Kidney tubule cell (primary cell): Measurements from ENCODE around the gene RPS6KA2.
"Not testable (repeated sequence)": the region's sequence is repeated elsewhere in the genome, so short reads cannot be mapped to it uniquely, and the experiment has no call there.

Source experiments
- DNase-seq: peaks from one replicate; pipeline ENCODE4 v3.0.0-alpha.2; 2018; ENCODE audit warnings: low spot score

The RPS6KA2 gene

GRCh38 chr6:166364456-166364855 lies 262.6 kb downstream of the RPS6KA2 start:
- no peak for DNase-seq

DNA sequence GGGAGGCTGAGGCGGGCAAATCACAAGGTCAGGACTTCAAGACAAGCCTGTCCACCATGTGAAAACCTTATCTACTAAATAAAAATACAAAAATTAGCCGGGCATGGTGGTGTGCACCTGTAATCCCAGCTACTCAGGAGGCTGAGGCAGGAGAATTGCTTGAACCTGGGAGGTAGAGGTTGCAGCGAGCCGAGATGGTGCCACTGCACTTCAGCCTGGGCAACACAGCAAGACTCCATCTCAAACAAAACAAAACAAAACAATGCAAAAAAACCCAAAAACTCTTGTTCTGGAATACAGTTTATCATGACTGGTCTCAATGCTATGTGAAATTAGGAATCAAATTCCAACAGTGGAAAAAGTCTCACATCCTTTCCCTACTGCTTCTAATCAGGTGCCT lies 264.6 kb downstream of the RPS6KA2 start:
- DNase-seq, result not testable (repeated sequence)

DNA sequence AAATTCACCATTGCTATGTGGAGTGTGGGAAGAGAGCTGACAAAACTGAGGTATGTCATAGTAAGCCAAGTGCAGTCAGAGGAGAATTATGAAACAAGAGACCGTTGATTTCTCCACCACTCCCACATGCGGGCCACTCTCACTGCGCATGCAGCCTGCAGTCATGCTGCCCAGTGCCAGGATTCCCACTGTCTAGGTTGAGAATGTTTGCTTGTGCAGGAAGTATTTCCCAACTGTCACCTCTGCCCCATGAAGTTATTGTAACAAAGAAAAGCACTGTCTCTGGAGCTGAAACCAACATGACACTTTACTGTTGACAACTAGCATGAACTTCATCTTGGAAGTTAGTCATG lies 266.0 kb downstream of the RPS6KA2 start:
- no peak for DNase-seq

DNA sequence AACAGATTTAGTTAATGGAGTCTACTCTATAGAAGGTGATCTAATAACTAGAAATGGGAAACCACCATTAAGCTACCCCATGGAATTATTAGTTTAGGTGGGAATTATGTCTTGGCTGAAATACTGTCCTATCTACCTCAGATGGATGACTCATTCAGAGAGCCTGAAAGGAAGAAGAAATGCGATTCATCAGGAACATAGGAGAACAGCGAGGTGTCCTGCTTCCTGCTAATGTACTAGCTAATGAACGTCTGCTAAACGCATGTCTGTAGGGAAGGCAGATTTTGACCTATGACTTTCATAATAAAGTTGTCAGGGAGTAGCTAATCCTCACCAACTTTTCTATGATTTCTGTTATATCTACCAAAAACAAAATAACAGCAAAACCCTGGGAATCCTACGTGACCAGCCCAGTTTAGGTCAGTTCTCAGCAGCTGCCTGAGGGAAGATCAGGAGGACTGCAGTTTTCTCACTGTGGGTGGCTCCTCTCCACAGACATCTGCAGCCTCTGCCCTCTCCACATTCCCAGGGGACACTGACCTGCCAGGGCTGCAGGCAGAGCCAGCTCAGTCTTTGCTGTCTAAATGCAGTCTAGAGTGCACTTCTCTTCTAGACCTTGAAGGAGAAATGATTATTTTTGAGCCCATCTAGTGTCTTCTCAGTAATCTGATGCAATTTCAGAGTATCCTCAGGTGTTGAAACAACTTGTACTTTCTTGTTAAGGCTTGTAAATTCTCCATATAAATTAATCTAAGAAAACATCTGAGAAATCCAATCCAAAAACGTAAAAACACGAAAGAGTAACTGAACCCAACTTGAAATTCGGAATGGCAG lies 266.6 kb downstream of the RPS6KA2 start:
- DNase-seq, result peak; percentile 55
